GM18498 (cell line): ENCODE results near the gene FKBP8.

ENCODE experiments used
- ATAC-seq: cut with Tn5 transposase; IDR thresholded peaks from one replicate; pipeline ENCODE4 v1.9.1; 2021; ENCODE audit warnings: mild to moderate bottlenecking, moderate library complexity; ENCODE audit not compliant: unreplicated experiment

FKBP8 gene

DNA sequence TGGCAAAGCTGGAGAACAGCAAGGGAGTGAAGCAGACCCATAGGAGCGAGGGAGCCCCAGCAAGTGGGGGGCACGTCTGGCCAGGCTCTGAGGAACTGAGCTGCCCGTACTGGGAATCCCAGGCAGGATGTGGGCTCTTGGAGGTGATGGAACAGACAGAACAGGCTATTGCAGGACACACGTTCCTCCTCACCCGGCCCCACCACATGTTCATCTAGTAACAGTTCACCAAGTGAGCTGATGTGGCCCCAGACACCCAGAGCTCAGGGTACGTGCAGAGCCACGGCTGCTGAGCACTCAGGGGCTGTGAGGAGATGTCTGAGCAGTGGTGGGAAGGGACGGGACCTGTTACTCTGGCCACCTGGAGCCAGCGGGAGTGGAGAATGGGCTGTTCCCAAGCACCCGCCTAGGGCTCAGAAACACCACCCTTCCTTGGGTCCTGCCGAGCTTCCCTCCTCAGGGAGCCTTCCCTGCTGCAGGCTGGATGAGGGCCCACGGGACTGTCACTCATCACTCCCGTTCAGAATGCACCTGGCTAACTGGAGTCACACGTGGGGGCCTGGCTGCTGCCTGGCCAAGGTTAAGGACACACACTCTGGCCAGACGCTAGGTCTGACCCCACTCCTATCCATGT lies 39.9 kb downstream of the FKBP8 start:
- no peak for ATAC-seq

DNA sequence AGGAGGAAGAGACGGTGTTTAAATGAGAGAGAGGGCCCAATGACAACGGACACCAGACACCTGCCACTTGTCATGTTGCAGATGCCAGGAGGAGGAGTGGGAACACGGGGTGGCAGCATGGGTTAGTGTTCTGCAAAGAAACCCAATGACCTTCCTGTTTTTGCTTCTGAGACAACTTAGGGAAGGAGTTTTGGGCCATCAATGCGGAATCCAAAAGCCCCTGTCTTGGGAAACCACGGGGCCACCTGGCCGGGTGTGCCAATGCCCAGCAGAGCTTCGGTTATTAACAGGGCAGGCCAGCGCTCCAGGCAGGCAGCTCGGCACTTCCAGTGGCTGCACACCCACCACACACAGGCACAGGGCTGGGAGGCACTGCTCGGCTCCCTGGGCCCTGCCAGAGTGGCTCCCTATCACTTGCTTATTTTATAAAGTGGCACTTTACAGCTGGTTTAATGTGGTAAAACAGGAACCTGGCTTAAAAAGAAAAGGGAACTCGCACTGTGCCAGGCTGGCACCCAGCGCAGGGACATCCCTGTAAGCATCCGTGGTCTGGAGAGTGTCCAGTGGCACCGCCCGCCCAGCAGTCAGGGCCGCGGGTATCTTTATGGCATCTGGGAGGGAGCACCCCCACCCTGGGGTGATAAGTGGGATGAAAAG lies 40.6 kb downstream of the FKBP8 start:
- no peak for ATAC-seq

DNA sequence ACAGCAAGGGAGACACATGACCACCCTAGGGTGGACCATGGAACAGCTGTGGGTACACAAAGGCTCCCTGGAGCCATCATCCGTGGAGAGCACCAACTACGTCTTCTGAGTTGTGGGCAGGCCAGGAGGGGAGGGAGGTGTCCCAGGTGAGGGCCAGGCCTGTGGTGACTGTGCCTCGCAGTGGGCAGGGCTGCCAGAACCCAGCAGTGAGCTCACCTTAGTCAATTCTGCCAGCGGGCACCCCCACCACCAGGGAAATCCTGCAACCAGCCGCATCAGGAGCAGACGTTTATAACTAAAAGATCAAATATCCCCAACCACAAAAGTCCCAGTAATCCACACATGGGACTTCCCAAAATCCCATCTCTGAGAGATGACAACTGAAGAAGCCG lies 41.1 kb downstream of the FKBP8 start:
- ATAC-seq: no peak

DNA sequence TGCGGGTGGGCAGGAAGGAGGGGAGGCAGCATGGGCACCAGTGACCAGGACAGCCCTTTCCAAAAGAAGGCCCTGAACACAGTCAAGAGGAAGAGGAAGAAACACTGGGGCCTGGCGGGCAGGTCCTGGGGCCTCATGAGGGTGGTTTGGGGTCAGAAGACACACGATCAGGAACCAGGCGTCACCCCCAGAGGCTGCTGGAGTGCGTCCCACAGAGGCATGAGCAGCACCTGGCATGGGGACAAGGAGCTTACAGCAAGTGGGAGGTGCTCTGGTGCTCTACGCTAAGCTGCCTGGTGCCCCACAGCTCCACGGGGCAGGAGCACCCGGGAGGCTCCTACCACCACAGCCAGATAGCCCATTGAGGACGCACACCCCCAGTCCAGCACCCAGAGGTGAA lies 41.5 kb downstream of the FKBP8 start:
- ATAC-seq: no peak

DNA sequence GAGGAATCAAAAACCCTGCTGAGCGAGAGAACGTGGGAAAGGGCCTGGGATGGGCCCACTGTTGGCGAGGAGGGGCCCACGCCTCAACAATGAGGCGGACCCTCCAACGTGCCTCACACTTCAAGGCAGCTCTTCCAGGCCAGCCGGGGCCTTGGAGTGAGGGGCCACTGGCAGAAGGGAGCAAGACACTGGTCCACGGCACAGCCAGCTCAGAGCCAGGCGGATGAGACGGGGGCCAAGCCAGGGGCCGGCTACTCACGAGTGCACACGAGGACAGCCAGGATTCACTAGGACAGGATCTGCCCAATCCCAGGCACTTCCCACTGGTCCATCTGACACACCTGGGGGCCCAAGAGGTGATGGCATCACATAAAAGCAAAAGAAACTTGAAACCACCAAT lies 42.0 kb downstream of the FKBP8 start:
- no peak for ATAC-seq

DNA sequence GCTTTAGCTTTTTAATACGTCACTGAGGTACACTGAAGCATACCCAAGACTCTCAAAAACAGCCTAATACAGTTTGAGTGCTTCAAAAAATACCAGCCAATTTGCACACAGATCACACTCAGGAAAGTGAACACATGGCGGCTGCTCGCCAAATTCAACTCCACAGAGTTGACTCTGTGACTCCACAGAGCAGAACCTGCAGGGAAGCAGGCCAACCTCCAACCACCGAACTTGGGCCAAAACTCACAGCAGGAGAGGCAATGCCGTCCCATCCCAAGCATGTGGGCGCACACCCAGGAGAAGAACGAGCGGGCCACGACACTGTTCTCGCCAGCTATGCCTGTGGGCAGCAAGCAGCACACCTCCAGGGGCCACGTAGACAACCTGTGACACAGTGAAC lies 42.6 kb downstream of the FKBP8 start:
- no peak for ATAC-seq

DNA sequence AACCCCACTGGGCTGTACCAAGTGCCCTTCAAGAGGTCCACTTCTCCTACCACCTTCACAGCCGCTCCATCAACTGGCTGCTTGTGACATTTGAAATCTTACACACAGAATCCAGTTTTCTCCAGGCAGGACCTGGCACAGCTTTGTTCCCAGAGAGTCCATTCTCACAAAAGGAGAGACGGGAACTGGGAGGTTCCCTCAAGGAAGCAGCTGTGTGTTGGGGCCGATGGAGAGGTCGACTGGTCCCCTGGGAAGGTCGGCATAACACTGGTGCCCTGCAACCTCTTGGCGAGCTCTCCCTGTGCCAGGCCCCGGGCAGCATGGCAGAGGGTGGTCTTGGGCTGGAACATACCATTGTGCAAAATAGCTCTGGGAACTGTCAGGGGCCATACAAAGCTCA lies 43.0 kb downstream of the FKBP8 start:
- ATAC-seq: no peak

DNA sequence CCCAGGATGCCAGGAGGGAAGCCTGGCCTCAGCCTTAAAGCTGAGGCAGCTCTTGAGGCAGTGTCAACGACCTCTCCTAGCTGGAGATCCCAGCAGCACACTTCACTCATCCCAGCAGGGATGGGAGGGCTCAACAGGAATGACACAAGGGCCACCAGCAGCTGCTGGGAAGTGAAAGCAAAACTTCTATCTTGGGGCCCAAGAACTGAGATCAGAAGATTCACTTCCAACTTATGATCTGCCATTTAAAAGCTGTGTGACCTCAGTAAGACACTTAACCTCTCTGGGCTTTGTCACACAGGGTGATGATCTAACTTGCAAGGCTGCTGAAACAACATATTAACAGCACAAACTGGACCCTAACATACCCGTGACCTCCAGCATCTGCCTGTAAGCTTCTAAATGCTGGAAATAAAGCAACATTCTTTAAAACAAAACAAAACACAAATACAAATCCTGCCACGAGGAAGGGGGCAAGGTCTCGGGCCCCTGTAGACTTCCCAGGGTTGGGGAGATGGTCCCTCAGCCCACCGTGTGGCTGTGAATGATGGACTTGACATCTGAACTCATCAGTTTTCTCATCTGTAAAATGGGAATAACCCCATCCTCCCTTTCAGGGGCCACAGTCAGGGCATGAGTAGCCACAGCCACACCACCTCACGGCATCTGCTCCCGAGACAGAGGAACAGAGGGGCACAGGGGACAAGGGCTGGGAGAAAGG lies 44.2 kb downstream of the FKBP8 start:
- ATAC-seq: no peak

DNA sequence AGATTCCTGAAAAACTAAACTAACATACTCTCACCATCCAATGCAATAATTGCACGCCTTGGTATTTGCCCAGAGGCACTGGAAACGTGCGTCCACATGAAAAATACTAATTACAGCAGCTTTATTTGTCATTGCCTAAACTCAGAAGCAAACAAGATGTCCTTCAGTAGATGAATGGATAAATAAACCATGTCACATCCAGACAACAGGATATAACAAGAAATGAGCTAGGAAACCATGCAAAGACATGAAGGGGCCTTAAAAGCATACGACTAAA lies 46.5 kb downstream of the FKBP8 start:
- no peak for ATAC-seq

DNA sequence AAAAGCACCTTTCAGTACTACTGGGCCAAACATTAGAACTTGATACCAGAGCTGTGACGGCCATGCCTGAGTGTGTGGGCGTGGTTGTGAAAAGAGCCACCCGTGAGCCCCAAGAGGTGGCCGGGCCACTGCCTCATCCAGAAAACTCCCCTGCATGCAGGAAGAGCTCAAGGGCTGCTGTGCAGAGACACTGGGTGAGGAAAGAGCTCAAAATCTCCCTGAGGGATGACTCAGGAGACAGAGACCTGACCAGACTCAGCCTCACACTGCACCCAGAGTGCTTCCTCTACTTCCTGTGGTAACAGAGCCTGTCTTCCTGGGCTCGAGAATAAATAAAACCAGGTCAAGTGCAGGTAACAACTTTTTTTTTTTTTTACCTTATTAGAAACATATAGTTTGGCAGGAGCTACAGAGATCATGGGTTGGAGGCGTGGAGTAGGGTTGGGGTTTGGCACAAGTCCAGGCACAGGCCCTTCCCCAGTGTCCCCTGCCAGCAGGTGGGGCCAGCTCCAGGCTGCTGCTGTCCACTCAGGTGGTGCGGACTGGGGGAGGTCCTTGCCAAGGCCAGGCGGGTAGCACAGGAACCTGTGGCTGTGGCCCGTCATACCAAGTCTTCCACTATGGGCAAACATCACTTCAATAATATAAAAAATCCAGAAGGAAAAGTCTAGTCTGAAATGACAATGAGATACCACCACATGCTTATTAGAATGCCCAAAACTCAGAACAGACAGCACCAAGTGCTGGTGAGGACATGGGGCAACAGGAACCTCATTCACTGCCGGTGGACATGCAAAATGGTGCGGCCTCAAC lies 47.0 kb downstream of the FKBP8 start:
- ATAC-seq: peak; percentile 48

DNA sequence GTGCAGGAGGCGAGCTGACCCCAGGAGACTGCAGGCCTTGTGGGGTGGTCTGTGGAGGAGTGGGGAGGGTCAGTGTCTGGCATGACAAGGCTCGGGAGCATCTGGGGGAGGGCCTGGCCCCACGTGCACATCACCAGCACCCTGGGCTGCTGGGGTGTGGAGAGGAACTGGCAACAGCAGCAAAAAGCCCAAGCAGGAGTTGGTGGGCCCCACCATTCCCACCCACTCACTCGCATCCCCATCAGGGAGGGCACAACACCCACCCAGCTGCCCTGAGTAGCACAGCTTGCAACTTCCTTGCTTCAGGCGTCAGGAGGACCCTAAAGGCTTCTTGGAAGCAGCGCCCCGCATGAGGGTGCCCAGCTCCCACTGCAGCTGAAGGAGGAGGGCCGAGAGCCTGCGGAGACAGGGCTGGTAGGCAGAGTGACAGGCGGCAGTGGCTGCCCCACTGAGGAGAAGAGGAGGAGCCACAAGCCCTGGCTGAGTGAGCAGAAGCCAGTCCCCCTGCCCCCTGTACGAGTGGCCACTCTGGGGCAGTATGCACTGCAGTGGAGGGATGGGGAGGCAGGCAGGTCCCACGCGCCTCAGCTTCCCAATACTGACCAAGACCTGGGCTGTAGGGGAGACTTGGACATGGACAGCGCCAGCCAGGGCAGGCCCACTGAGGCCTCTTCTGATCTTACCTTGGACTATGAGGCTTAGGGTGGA lies 48.0 kb downstream of the FKBP8 start:
- ATAC-seq: no peak

DNA sequence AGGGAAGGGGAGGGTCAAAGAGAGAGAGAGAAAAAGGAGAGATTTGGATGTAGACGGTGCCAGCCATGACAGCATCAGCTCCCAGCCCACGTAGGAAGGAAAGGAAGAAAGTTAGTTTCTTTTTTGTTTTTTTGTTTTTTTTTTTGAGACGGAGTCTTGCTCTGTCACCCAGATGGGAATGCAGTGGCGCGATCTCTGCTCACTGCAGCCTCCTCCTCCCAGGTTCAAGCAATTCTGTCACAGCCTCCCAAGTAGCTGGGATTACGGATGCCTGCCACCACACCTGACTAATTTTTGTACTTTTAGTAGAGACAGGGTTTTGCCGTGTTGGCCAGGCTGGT lies 49.1 kb downstream of the FKBP8 start:
- no peak for ATAC-seq

DNA sequence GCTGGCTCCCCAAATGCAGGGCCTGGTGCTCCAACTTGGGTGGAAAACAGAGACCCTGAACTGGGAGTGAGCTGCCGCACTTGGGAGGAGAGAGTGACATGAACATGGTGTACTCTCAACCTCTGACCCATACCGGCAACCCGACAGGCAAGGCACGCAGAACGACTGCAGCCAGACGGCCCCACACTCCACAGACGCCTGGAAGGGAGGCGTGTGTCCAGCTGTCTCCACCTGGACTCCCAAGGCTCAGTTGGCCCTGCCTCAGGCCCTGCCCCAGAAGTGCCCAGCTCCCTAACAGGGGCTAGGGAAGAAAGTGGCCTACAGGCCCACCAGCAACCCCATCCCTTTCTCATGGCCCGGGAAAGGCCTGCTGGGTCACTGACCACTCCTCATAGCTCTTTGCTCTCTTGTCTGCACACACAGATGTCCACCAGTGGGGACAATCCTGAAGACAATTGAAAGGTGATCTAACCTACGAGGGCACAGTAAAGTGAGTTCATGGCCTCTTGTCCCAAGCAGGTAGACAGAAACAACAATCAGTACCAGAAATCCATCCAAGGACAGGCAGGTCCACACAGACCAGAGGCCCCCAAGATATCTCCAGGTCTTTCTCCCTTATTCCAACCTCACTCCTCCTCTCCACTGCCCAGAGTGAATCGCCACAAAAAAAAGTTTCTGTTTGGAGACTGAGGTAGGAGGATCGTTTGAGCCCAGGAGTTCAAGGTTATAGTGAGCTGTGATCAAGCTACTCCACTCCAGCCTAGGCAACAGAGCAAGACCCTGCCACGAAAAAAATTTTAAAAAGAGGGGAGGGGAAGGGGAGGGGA lies 49.7 kb downstream of the FKBP8 start:
- no peak for ATAC-seq

DNA sequence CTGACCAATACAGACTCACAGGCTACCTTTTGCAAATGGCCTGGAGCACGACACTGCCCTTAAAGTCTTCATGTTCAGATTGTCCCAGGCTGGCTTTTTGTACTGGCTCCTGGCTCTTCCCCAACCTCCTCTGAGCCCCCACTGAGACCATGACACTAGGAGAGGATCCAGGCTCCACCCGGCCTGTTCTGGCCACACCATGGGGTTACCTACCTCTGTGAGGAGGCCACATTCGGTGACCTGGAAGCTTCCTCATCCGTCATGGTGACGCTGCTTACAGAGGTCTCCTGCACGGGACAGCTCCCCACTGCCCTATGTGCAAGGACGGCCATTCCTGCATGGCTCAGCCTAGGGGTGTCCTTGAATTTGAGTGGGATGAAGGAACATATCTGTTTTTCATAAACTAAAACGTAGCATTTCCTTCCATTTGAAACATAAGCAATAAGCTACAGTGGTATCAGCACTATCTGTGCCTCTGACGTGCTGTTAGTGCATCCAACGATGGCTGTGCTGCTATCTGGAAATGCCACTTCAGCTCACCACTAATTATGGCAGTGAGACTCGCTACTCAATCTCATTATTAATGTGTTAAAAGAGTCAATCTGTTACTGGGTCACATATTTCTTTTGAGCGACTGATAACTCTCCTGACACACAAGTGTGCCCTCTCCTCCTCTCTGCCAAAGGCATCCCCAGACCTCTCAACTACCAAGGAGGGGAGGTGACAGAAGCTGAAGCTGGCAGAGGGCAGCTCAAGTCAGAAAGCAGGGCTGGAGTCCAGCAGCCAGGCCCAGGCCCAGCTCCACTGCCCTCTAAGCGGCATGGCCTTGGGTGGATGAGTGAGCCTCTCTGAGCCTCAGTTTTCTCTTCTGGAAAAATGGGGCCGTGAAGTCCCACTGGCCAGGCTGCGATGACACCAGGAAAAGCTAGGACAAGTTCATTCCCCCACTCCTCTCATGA lies 51.1 kb downstream of the FKBP8 start:
- no peak for ATAC-seq

DNA sequence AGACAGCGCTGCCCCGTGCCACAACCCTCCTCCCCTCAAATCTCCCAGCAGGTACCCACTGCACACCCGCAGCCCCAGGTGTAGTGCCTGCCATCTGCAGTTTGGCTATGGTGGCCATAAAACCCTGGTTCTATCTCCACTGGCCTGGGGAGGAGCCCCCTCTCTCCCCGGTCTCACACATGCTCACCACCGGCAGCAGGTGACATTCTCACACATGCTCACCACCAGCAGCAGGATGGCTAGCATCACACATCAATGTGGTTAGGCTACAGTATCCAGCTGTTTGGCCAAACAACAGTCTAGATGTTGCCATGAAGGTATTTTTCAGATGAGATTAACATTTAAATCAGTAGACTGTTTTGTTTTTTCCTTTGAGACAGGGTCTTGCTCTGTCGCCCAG lies 52.6 kb downstream of the FKBP8 start:
- ATAC-seq: no peak

DNA sequence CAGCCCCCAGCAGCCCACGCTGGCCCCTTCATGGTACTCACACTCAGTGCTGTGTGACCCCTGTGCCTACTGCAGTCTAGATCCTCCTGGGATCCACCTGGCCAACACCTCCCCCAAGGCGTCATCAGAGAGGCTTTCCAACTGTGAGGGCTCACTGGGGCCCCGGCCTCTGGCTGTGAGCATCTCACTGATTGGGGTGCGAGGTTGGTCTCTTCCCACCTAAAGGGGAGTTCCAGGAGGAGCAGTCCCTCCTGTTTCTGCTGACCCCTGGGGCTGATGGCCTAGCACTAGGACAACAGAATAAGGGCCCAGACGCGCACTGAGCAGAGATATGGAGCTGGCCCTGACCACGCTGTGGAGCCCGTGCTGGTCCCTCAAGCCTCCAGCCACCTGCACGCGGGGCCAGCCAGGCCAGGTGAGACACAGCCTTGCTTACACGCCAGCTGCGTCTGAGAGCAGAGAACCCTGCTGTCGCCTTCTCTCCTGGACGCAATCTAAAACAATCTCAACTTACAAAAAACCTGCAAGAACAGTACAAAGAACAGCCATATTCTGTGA lies 53.7 kb downstream of the FKBP8 start:
- no peak for ATAC-seq

DNA sequence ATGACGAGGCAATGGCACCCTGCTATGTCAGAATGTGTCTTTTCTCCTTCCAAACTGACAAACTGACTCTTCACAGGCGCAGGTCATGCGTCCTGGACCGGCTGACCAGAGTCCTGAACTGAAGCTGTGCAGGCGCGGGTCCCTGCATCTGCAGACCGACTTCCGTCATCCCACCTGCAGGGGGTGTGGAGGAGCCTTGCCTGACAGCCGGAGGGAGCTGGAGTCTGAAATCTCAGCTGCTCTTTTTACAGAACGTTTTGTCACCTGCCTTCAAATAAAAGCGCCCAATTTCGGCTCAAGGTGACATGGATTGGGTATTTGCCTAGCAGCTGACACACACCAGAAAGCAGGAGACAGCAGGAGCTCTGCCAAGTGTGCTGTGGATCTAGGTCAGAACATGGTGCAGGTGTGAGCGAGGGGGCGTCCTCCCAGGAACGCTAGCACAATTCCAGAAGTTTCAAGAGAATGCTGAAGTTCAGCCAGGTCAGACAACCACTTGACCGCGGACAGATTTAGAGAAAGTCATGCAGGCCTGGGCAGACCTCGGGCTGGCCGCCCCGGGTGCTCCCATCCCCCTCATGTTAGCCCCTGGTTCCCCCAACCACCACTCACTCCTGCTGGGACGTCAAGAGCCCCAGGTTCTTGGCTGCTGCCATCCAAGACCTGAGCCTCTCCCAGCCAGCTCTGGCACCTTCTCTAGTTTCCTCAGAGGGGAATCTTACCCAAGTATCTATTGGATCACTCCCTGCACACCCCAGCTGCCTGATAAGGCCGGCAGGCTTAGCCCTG lies 54.3 kb downstream of the FKBP8 start:
- no peak for ATAC-seq

DNA sequence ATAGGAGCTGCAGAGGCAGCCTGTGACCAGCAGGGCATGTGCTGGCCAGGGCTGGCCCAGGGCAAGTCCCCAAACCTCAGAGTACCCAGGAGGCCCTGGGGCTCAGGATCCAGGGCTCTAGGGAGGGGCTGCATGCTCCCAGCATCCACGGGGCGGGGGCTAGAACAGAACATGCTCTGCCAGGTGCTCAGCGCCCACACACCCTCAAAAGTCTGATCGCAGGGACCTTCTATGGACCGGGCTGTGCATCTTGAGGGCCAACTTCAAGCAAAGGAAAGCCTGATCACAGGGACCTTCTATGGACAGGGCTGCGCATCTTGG lies 55.0 kb downstream of the FKBP8 start:
- ATAC-seq: no peak
